HG03175 (cell line): ENCODE data around the gene CACNA1C.

Experiments used
- ATAC-seq: cut with Tn5 transposase; IDR thresholded peaks from one replicate; pipeline ENCODE4 v1.9.1; 2021; ENCODE audit warnings: mild to moderate bottlenecking, moderate library complexity; ENCODE audit not compliant: unreplicated experiment

Gene CACNA1C

GRCh38 chr12:2629051-2629450 is 576.3 kb downstream of the CACNA1C start:
- ATAC-seq: no peak

GRCh38 chr12:2631653-2632350 is 579.0 kb downstream of the CACNA1C start:
- ATAC-seq: no peak

GRCh38 chr12:2633176-2633824 is 580.5 kb downstream of the CACNA1C start:
- no peak for ATAC-seq

GRCh38 chr12:2633825-2634200 is 581.0 kb downstream of the CACNA1C start:
- no peak for ATAC-seq

- no peak for ATAC-seq
Observed at GRCh38 chr12:2634471-2634870, 581.7 kb downstream of the CACNA1C start.

GRCh38 chr12:2636741-2637340 is 584.1 kb downstream of the CACNA1C start:
- no peak for ATAC-seq

GRCh38 chr12:2637371-2637770 is 584.6 kb downstream of the CACNA1C start:
- ATAC-seq: no peak

- no peak for ATAC-seq
Observed at GRCh38 chr12:2638273-2639019, 585.7 kb downstream of the CACNA1C start.

- ATAC-seq: no peak
Observed at GRCh38 chr12:2639020-2639298, 586.2 kb downstream of the CACNA1C start.

- ATAC-seq: no peak
Observed at GRCh38 chr12:2640281-2640680, 587.5 kb downstream of the CACNA1C start.

- ATAC-seq: no peak
Observed at GRCh38 chr12:2640709-2641108, 587.9 kb downstream of the CACNA1C start.

- ATAC-seq: no peak
Observed at GRCh38 chr12:2641207-2641606, 588.4 kb downstream of the CACNA1C start.

GRCh38 chr12:2641761-2642160 is 589.0 kb downstream of the CACNA1C start:
- no peak for ATAC-seq

GRCh38 chr12:2642176-2642892 is 589.5 kb downstream of the CACNA1C start:
- no peak for ATAC-seq

- no peak for ATAC-seq
Observed at GRCh38 chr12:2642896-2643425, 590.2 kb downstream of the CACNA1C start.

- no peak for ATAC-seq
Observed at GRCh38 chr12:2643576-2644135, 590.9 kb downstream of the CACNA1C start.

GRCh38 chr12:2644683-2645405 is 592.1 kb downstream of the CACNA1C start:
- ATAC-seq: no peak

GRCh38 chr12:2645460-2645859 is 592.7 kb downstream of the CACNA1C start:
- no peak for ATAC-seq

- ATAC-seq: no peak
Observed at GRCh38 chr12:2646341-2646740, 593.6 kb downstream of the CACNA1C start.

GRCh38 chr12:2647186-2647585 is 594.4 kb downstream of the CACNA1C start:
- ATAC-seq: no peak
